OCI-LY3 (cell line): ENCODE results near the gene PRODH2.

Experiments
- H2AFZ ChIP-seq: fragments of 200-600, 300-600 bp; shearing (Covaris generic); 2 replicates; pipeline ENCODE4 v1.6.0; 2014; ENCODE audit warnings: antibody characterized with exemption, low read depth, low read length
- H3K27ac ChIP-seq: fragments of 200-600, 300-600 bp; sonication (generic); 2 replicates; pipeline ENCODE4 v1.5.1; 2014; ENCODE audit warnings: mild to moderate bottlenecking, low read length, moderate library complexity, mixed read lengths
- H3K27me3 ChIP-seq: fragments of 200-600, 300-600 bp; sonication (generic); 2 replicates; pipeline ENCODE4 v1.6.1; 2014; ENCODE audit warnings: low read depth, low read length, mixed read lengths
- H3K36me3 ChIP-seq: fragments of 200-600, 300-600 bp; sonication (generic); replicated peaks from 2 replicates; pipeline ENCODE3; 2014; ENCODE audit warnings: low read depth, low read length, mixed read lengths
- H3K4me1 ChIP-seq: fragments of 300-600, 200-600 bp; sonication (generic); 2 replicates; pipeline ENCODE4 v1.6.1; 2014; ENCODE audit warnings: low read length, mixed read lengths
- H3K4me2 ChIP-seq: fragments of 200-600, 300-600 bp; sonication (generic); 2 replicates; pipeline ENCODE4 v1.6.1; 2014; ENCODE audit warnings: low read length, mixed read lengths
- H3K4me3 ChIP-seq: fragments of 300-600, 200-600 bp; sonication (generic); 2 replicates; pipeline ENCODE4 v1.5.1; 2014; ENCODE audit warnings: antibody characterized with exemption, mild to moderate bottlenecking, low read length, moderate library complexity
- H3K79me2 ChIP-seq: fragments of 300-600, 200-600 bp; shearing (Covaris generic); 2 replicates; pipeline ENCODE4 v1.6.1; 2014; ENCODE audit warnings: mild to moderate bottlenecking, low read length, mixed read lengths
- H3K9ac ChIP-seq: fragments of 300-600, 200-600 bp; shearing (Covaris generic); 2 replicates; pipeline ENCODE4 v1.6.0; 2014; ENCODE audit warnings: mild to moderate bottlenecking, low read length, moderate library complexity
- H3K9me3 ChIP-seq: fragments of 200-600, 300-600 bp; shearing (Covaris generic); 2 replicates; pipeline ENCODE4 v1.6.1; 2014; ENCODE audit warnings: low read length, mixed read lengths; ENCODE audit not compliant: insufficient read depth
- H4K20me1 ChIP-seq: fragments of 200-600, 300-600 bp; sonication (generic); 2 replicates; pipeline ENCODE4 v1.6.1; 2016; ENCODE audit warnings: low read length, mixed read lengths; ENCODE audit not compliant: insufficient read depth
- EZH2phosphoT487 ChIP-seq: fragments of 200-600 bp; shearing (Covaris generic); IDR thresholded peaks from 2 replicates; pipeline ENCODE4 v1.6.1; 2018; ENCODE audit warnings: antibody characterized with exemption, mixed run types, low read depth
- TF ChIP-seq, protein P1 (sequence below): fragments of 200-600, 300-600 bp; sonication (generic); IDR thresholded peaks from 2 replicates; pipeline ENCODE4 v1.5.1; 2014; ENCODE audit warnings: antibody characterized with exemption, low read length, low read depth

PRODH2 gene

DNA sequence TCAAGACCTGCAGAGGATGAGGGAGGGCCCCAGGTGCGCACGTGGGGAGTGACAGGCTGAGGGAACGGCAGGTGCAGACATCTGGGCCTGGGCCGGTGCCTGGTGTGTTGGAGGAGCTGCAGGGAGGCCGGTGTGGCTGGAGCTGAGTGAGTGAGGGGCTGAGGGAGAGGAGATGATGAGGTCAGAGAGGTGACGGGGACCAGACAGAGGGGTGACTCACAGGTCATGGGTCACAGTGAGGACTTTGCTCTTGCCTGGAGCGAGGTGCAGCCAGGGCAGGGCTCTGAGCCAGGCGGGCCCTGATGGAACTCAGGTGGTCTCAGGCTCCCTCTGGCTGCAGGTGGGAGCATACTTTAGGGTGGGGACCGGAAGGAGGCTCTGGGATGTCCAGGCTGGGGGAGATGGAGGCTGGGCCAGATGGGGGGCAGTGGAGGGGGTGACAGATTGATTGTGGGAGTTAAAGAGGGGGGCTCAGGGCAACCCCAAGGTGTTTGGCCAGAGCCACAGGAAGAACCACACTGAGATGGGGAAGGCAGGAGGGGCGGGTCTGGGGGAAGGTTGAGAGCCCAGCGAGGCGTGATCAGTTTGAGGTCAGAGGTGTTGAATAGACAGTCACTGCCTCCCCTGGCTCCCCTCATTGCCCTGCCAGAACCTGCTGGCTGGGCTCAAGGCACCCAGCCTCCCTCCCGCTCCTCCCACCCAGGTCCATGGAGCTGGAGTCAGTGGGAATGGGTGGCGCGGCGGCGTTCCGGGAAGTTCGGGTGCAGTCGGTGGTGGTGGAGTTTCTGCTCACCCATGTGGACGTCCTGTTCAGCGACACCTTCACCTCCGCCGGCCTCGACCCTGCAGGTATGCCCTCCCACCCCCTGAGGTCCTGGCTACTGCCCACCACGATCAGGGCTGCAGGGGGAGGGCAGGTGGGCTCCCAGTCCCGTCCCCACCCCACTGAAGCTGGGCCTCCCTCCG is 28.9 kb downstream of the PRODH2 start:
- peak overlapping the region; percentile 27; the same call in 1 of the 2 replicates for H3K4me2 ChIP-seq
- no peaks in the 10 kb centered on the region for H3K27me3 ChIP-seq
- no peaks in the 10 kb centered on the region for H3K36me3 ChIP-seq
- no peak overlapping the region for H2AFZ ChIP-seq
- peaks cover 25% of the 10 kb centered on the region for H3K4me1 ChIP-seq
- no peak overlapping the region for H3K27ac ChIP-seq
- TF ChIP-seq, protein P1, sequence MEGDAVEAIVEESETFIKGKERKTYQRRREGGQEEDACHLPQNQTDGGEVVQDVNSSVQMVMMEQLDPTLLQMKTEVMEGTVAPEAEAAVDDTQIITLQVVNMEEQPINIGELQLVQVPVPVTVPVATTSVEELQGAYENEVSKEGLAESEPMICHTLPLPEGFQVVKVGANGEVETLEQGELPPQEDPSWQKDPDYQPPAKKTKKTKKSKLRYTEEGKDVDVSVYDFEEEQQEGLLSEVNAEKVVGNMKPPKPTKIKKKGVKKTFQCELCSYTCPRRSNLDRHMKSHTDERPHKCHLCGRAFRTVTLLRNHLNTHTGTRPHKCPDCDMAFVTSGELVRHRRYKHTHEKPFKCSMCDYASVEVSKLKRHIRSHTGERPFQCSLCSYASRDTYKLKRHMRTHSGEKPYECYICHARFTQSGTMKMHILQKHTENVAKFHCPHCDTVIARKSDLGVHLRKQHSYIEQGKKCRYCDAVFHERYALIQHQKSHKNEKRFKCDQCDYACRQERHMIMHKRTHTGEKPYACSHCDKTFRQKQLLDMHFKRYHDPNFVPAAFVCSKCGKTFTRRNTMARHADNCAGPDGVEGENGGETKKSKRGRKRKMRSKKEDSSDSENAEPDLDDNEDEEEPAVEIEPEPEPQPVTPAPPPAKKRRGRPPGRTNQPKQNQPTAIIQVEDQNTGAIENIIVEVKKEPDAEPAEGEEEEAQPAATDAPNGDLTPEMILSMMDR, result no peak
- TF ChIP-seq EZH2phosphoT487, result no peak
- H3K9me3 ChIP-seq, result no peaks in the 10 kb centered on the region
- H3K4me3 ChIP-seq, result no peak overlapping the region
- H3K79me2 ChIP-seq, result no peaks in the 10 kb centered on the region
- H4K20me1 ChIP-seq, result no peaks in the 10 kb centered on the region
- H3K9ac ChIP-seq, result no peak overlapping the region

DNA sequence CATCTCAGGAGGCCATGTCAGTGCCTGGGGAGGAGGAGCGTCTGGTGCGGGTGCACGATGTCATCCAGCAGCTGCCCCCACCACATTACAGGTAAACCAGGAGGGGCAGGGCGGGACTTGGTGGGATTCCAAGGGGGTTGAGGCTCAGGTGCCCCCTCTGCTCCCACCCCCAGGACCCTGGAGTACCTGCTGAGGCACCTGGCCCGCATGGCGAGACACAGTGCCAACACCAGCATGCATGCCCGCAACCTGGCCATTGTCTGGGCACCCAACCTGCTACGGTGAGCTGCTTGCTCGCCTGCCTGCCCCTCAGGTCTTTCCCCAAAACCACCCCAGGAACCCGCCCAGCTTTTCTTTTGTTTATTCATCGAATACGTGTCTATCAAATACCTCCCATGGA is 30.1 kb downstream of the PRODH2 start:
- H3K9me3 ChIP-seq, result no peaks in the 10 kb centered on the region

DNA sequence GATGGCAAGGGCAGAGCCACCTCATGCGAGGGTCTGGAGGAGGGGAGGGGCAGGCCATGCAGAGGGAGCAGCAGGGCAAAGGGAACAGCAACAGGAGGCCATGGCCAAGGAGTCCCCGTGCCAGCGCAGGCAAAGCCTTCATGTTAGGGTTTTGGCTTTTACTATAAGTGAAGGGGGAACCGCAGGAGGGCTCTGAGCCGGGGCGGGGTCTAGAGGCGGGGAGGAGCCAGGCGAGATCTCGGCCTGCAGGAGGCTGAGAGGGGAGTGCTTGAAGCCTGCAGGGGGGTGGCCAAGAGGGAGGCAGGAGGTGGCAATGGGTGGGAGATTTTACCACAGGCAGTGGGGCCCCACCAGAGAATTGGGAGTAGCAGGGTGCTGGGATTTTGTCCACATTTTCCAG is 31.0 kb downstream of the PRODH2 start:
- no peak overlapping the region for H3K4me3 ChIP-seq
- no peak overlapping the region for H3K27ac ChIP-seq
- H2AFZ ChIP-seq, result no peak overlapping the region
- H3K27me3 ChIP-seq, result no peaks in the 10 kb centered on the region
- H3K4me2 ChIP-seq, result no peak overlapping the region
- no peaks in the 10 kb centered on the region for H3K9me3 ChIP-seq
- no peaks in the 10 kb centered on the region for H4K20me1 ChIP-seq
- no peaks in the 10 kb centered on the region for H3K36me3 ChIP-seq
- no peaks in the 10 kb centered on the region for H3K79me2 ChIP-seq
- peaks cover 26% of the 10 kb centered on the region for H3K4me1 ChIP-seq
- H3K9ac ChIP-seq, result no peak overlapping the region
- TF ChIP-seq, protein P1, result no peak
- TF ChIP-seq EZH2phosphoT487, result no peak

More for the DNA sequence above, 30.1 kb downstream of the PRODH2 start:
- H3K79me2 ChIP-seq, result no peaks in the 10 kb centered on the region
- H3K4me3 ChIP-seq, result no peak overlapping the region
- no peaks in the 10 kb centered on the region for H3K27me3 ChIP-seq
- no peaks in the 10 kb centered on the region for H3K36me3 ChIP-seq
- no peak for TF ChIP-seq EZH2phosphoT487
- TF ChIP-seq, protein P1, result no peak
- H4K20me1 ChIP-seq, result no peaks in the 10 kb centered on the region
- H2AFZ ChIP-seq, result no peak overlapping the region
- peaks cover 25% of the 10 kb centered on the region for H3K4me1 ChIP-seq
- no peak overlapping the region for H3K27ac ChIP-seq
- peak overlapping the region; percentile 27; the same call in 1 of the 2 replicates for H3K4me2 ChIP-seq
- H3K9ac ChIP-seq, result no peak overlapping the region

DNA sequence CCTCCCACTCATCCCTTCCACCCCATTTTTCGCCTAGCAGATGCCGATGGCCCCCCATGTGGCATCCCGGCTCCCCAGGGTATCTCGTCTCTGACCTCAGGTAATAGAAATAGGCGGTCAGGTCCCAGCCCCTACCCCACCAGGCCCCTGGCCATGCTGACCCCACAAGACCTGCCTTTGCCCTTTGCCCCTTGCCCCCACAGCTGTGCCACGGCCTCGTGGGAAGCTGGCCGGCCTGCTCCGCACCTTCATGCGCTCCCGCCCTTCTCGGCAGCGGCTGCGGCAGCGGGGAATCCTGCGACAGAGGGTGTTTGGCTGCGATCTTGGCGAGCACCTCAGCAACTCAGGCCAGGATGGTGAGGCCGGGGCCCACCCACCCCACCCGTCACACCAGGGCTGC is 31.9 kb downstream of the PRODH2 start:
- no peak for TF ChIP-seq EZH2phosphoT487
- Histone ChIP-seq H3K36me3 (no peaks in the 10 kb centered on the region), H3K27ac (no peak overlapping the region), H3K27me3 (no peaks in the 10 kb centered on the region), H3K9me3 (no peaks in the 10 kb centered on the region), H3K4me1 (peaks cover 33% of the 10 kb centered on the region), H3K4me2 (no peak overlapping the region), H2AFZ (no peak overlapping the region), H3K79me2 (no peaks in the 10 kb centered on the region), H3K4me3 (no peak overlapping the region), H4K20me1 (no peaks in the 10 kb centered on the region), H3K9ac (no peak overlapping the region)
